Mucosa of rectum (tissue), 2 donors: ENCODE measurements around the gene MYBPHL.
"Not testable (repeated sequence)": the region's sequence is repeated elsewhere in the genome, so short reads cannot be mapped to it uniquely, and the experiment has no call there.

ENCODE experiments used
- H3K27ac ChIP-seq, 2 donors: one replicate each; pipeline ENCODE4 v1.7.0; 2013; ENCODE audit warnings: inconsistent platforms in 2 of 2, low read depth in 2 of 2, low read length in 2 of 2
- H3K27me3 ChIP-seq, 2 donors: one replicate each; pipeline ENCODE4 v1.7.0; 2013; ENCODE audit warnings: low read length in 2 of 2; ENCODE audit not compliant: control insufficient read depth in 2 of 2, insufficient read depth in 2 of 2
- H3K36me3 ChIP-seq, 2 donors: one replicate each; pipeline ENCODE4 v1.7.0; 2013; ENCODE audit warnings: low read length in 2 of 2; ENCODE audit not compliant: control insufficient read depth in 2 of 2, insufficient read depth in 2 of 2
- H3K4me1 ChIP-seq, 2 donors: one replicate each; pipeline ENCODE4 v1.7.0; 2013; ENCODE audit warnings: low read length in 2 of 2, mild to moderate bottlenecking in 1 of 2; ENCODE audit not compliant: control insufficient read depth in 2 of 2, insufficient read depth in 2 of 2
- H3K4me3 ChIP-seq, 2 donors: one replicate each; pipeline ENCODE4 v1.7.0; 2013; ENCODE audit warnings: low read length in 2 of 2
- H3K9ac ChIP-seq, 2 donors: one replicate each; pipeline ENCODE4 v1.7.0; 2013; ENCODE audit warnings: low read length in 2 of 2, low read depth in 1 of 2, mild to moderate bottlenecking in 1 of 2
- H3K9me3 ChIP-seq, 2 donors: one replicate each; pipeline ENCODE4 v1.7.0; 2013; ENCODE audit warnings: low read length in 2 of 2; ENCODE audit not compliant: control insufficient read depth in 2 of 2
- donor health status: healthy.
- donor health status: Normal muscosa, but diverticular disease.

Gene MYBPHL

GRCh38 chr1:109309347-109309746 is 2.5 kb upstream of the MYBPHL start:
- Histone ChIP-seq H3K27ac (no peak overlapping the region), H3K36me3 (peaks cover 0 to 10% of the 10 kb centered on the region in 2 donors), H3K4me3 (no peak overlapping the region), H3K9me3 (no peaks in the 10 kb centered on the region), H3K4me1 (no peaks in the 10 kb centered on the region), H3K27me3 (no peaks in the 10 kb centered on the region), H3K9ac (no peak overlapping the region)

GRCh38 chr1:109307274-109308021 is 637 bp upstream of the MYBPHL start:
- H3K4me3 ChIP-seq: no peak overlapping the region
- peaks cover 0 to 4% of the 10 kb centered on the region in 2 donors for H3K36me3 ChIP-seq
- no peaks in the 10 kb centered on the region for H3K9me3 ChIP-seq
- H3K27ac ChIP-seq: no peak overlapping the region
- no peak overlapping the region for H3K9ac ChIP-seq
- H3K27me3 ChIP-seq: peaks cover 0 to 3% of the 10 kb centered on the region in 2 donors
- H3K4me1 ChIP-seq: no peaks in the 10 kb centered on the region

- H3K27ac ChIP-seq, H3K27me3 ChIP-seq, H3K4me3 ChIP-seq, H3K9me3 ChIP-seq, H3K4me1 ChIP-seq, H3K36me3 ChIP-seq, H3K9ac ChIP-seq: not testable (repeated sequence)
Observed at GRCh38 chr1:109305991-109306390, 820 bp downstream of the MYBPHL start.

DNA sequence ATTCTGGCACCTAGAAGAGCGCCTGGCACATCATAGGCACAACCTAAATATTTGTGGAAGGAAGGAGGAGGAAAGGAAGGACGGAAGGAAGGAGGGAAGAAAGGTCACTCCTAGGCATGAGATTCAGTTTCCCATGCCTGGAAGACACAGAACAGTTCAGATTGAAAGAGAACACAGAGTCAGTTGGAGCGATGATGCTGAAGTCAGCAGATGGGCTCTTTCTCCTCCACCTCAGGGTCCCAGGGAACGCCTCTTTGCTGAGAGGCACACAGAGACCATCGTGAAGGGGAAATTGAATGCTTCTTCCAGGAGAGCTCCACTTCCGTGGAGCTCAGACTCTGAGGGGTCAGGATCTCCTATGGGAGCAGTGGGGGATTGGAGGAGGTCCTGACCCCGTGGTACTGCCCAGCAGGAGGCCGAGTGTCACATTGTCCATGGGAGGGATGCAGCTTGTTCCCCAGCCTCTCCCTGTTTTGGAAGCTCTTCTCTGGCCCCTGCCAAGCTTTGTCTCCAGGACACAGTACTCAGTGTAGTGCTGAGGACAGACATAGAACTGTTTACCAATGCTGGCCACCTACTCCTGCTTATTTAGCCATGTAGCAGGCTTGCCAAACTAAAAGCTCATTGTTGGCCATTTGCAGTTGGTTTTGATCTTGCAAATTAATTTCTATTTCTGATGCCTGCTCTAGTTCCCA is 2.4 kb downstream of the MYBPHL start:
- no peak overlapping the region for H3K9ac ChIP-seq
- H3K36me3 ChIP-seq: no peaks in the 10 kb centered on the region
- H3K4me3 ChIP-seq: no peak overlapping the region
- H3K4me1 ChIP-seq: no peaks in the 10 kb centered on the region
- H3K9me3 ChIP-seq: no peaks in the 10 kb centered on the region
- no peak overlapping the region for H3K27ac ChIP-seq
- H3K27me3 ChIP-seq: peaks cover 0 to 3% of the 10 kb centered on the region in 2 donors

GRCh38 chr1:109301874-109302273 is 4.9 kb downstream of the MYBPHL start:
- H3K9ac ChIP-seq: no peak overlapping the region
- no peak overlapping the region for H3K4me3 ChIP-seq
- H3K27ac ChIP-seq: no peak overlapping the region
- no peaks in the 10 kb centered on the region for H3K9me3 ChIP-seq
- peaks cover 0 to 3% of the 10 kb centered on the region in 2 donors for H3K4me1 ChIP-seq
- H3K36me3 ChIP-seq: no peaks in the 10 kb centered on the region
- H3K27me3 ChIP-seq: peaks cover 0 to 6% of the 10 kb centered on the region in 2 donors

GRCh38 chr1:109300650-109301151 is 6.1 kb downstream of the MYBPHL start:
- no peaks in the 10 kb centered on the region for H3K9me3 ChIP-seq
- peaks cover 0 to 6% of the 10 kb centered on the region in 2 donors for H3K27me3 ChIP-seq
- no peak overlapping the region for H3K27ac ChIP-seq
- H3K9ac ChIP-seq: no peak overlapping the region
- H3K4me3 ChIP-seq: no peak overlapping the region
- peaks cover 0 to 3% of the 10 kb centered on the region in 2 donors for H3K4me1 ChIP-seq
- no peaks in the 10 kb centered on the region for H3K36me3 ChIP-seq

DNA sequence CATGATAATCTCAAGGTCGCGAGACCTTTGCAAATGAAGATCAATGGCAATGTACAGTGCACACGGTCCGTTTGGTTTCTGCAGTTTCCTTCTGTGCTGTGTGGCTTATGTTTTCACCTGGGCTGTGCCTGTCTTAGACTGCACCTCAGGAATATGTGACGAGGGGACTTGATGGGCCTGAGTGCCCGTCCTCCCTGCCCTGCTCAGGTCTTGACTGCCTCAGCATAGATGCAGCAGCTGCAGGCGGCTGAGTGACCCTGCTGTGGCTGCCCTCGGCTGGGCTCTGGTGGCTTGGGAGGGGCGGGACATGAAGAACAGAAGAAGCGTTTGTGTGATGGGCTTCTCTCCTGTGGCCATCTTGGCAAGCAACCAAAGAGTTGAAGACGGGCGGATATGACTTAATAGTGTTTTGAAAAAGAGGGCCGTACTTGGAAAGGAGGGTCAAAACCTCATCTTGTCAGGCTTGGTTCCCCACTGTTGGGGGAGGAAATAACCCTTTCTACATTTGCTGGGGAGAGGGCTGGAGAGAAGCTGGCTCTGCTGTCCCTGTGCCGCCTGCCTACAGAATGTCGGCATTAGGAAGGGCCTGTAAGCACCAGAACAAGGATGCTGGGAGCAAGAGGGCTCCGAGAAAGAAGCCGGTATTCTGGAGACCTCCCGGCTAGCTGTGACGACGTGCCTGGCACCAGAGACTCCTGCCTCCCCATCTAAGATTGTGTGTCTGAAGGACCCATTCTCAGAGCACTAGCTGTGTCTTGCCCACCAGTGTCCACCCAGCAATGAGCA is 7.1 kb downstream of the MYBPHL start:
- Histone ChIP-seq H3K4me3 (no peak overlapping the region), H3K9ac (no peak overlapping the region), H3K27ac (peak overlapping the region in 1 of 2 donors; percentile 11), H3K27me3 (peaks cover 0 to 6% of the 10 kb centered on the region in 2 donors), H3K4me1 (peaks cover 0 to 3% of the 10 kb centered on the region in 2 donors), H3K36me3 (no peaks in the 10 kb centered on the region), H3K9me3 (no peaks in the 10 kb centered on the region)

GRCh38 chr1:109298666-109299557 is 7.9 kb downstream of the MYBPHL start:
- Histone ChIP-seq H3K9ac (no peak overlapping the region), H3K9me3 (no peaks in the 10 kb centered on the region), H3K4me1 (peaks cover 0 to 3% of the 10 kb centered on the region in 2 donors), H3K27ac (peak overlapping the region in 1 of 2 donors; percentile 16), H3K27me3 (peaks cover 0 to 6% of the 10 kb centered on the region in 2 donors), H3K36me3 (no peaks in the 10 kb centered on the region), H3K4me3 (no peak overlapping the region)

DNA sequence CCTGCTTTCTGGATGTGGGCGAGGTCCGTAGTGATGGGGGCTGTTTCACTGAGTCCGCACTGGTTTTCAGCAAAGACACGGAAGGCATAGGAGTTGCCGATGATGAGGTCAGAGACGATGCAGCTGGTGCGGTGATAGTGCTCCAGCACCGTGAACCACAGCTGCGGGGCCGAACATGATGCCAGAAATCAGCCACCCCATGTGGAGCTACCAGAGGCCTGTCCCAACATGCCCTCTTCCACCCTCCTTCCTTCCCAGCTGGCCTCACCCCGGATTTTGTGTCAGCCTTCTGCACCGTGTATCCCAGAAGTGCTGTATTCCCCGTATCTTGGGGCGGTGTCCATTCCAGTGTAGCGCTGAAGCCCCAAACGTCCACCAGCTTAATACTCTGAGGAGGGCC is 10.0 kb downstream of the MYBPHL start:
- Histone ChIP-seq H3K4me3 (no peak overlapping the region), H3K4me1 (peaks cover 0 to 3% of the 10 kb centered on the region in 2 donors), H3K27ac (no peak overlapping the region), H3K36me3 (no peaks in the 10 kb centered on the region), H3K9ac (no peak overlapping the region), H3K9me3 (no peaks in the 10 kb centered on the region), H3K27me3 (peaks cover 0 to 3% of the 10 kb centered on the region in 2 donors)
